Activated CD8-positive, alpha-beta T cell treated with anti-CD3 and anti-CD28 coated beads for 36 hours (primary cell): ENCODE data around the gene TBATA. TPM values are rescaled to one million over a fixed set of nuclear protein-coding genes. Genes with fewer than 3 reads are reported as not detected.

Experiments used
- ATAC-seq: fragments of 200-7000 bp; cut with Tn5 transposase; one replicate; pipeline ENCODE4 v1.10.0; 2021; ENCODE audit warnings: mild to moderate bottlenecking, moderate library complexity
- CTCF ChIA-PET: fragments of 350-600 bp; sonication (Branson Sonifier 250); formaldehyde crosslinking; loops from one replicate; lab custom pipeline; 2021; ENCODE audit warnings: antibody characterized with exemption; lab: Charles Lee
- POLR2A ChIA-PET: fragments of 350-600 bp; sonication (Branson Sonifier 250); formaldehyde crosslinking; loops from one replicate; lab custom pipeline; 2021; ENCODE audit warnings: antibody characterized with exemption; lab: Charles Lee
- DNase-seq: peaks from one replicate; pipeline ENCODE4 v3.0.0-alpha.2; 2020
- H3K27ac Mint-ChIP-seq: one replicate; pipeline ENCODE4 v1.8.0; 2021; ENCODE audit warnings: mild to moderate bottlenecking, mixed read lengths
- H3K27me3 Mint-ChIP-seq: one replicate; pipeline ENCODE4 v1.8.0; 2021; ENCODE audit warnings: mixed read lengths
- H3K36me3 Mint-ChIP-seq: one replicate; pipeline ENCODE4 v1.8.0; 2021; ENCODE audit warnings: low read depth, mixed read lengths
- H3K4me1 Mint-ChIP-seq: one replicate; pipeline ENCODE4 v1.8.0; 2021; ENCODE audit warnings: low read depth, mixed read lengths
- H3K4me3 Mint-ChIP-seq: one replicate; pipeline ENCODE4 v1.8.0; 2021; ENCODE audit warnings: mild to moderate bottlenecking, moderate library complexity, mixed read lengths
- H3K9me3 Mint-ChIP-seq: one replicate; pipeline ENCODE4 v1.8.0; 2021; ENCODE audit warnings: mixed read lengths
- intact Hi-C: fragments of 100-400 bp; cut with micrococcal nuclease; formaldehyde crosslinking; loops from one replicate; pipeline ENCODE4 v1.10.0; 2022
- total RNA-seq, 2 experiments: library from RNA; stranded (reverse); gene quantifications; one replicate each; pipeline ENCODE4 v1.2.3, GENCODE V29; 2021
- TF ChIP-seq, protein P1 (sequence below): fragments of 200-600 bp; IDR thresholded peaks from one replicate; pipeline ENCODE4 v1.8.0; 2022; ENCODE audit warnings: antibody characterized with exemption, mild to moderate bottlenecking

TBATA gene
- total RNA-seq, 2 experiments from 2014 or later: not detected

DNA sequence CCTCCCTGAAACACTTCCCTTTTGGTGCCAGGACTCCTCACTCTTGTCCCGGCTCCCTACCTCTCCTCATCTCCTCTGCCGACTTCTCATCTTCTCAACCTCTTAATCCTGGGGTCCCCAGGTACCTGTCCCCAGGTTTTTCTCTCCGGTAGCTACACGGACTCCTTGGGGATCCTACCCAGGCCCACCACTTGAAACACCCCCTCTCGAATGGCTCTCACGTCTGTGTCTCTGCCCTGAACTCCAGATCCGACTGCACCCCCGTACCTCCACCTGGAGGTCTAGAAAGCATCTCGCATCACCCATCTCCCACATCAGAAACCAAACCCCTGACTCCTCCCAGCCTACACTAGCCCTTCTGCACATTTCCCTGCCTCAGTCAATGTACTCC, 4.8 kb downstream of the TBATA start:
- Mint-ChIP-seq H3K27me3 (no peaks in the 10 kb centered on the region), H3K4me3 (no peak overlapping the region), H3K27ac (no peak overlapping the region), H3K4me1 (no peaks in the 10 kb centered on the region), H3K9me3 (no peaks in the 10 kb centered on the region), H3K36me3 (no peaks in the 10 kb centered on the region)
- ATAC-seq (no peak), DNase-seq (no peak)
- TF ChIP-seq, protein P1, sequence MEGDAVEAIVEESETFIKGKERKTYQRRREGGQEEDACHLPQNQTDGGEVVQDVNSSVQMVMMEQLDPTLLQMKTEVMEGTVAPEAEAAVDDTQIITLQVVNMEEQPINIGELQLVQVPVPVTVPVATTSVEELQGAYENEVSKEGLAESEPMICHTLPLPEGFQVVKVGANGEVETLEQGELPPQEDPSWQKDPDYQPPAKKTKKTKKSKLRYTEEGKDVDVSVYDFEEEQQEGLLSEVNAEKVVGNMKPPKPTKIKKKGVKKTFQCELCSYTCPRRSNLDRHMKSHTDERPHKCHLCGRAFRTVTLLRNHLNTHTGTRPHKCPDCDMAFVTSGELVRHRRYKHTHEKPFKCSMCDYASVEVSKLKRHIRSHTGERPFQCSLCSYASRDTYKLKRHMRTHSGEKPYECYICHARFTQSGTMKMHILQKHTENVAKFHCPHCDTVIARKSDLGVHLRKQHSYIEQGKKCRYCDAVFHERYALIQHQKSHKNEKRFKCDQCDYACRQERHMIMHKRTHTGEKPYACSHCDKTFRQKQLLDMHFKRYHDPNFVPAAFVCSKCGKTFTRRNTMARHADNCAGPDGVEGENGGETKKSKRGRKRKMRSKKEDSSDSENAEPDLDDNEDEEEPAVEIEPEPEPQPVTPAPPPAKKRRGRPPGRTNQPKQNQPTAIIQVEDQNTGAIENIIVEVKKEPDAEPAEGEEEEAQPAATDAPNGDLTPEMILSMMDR: no peak
- CTCF ChIA-PET: no interaction called here
- intact Hi-C loops: no loop called here
- POLR2A ChIA-PET: no interaction called here

DNA sequence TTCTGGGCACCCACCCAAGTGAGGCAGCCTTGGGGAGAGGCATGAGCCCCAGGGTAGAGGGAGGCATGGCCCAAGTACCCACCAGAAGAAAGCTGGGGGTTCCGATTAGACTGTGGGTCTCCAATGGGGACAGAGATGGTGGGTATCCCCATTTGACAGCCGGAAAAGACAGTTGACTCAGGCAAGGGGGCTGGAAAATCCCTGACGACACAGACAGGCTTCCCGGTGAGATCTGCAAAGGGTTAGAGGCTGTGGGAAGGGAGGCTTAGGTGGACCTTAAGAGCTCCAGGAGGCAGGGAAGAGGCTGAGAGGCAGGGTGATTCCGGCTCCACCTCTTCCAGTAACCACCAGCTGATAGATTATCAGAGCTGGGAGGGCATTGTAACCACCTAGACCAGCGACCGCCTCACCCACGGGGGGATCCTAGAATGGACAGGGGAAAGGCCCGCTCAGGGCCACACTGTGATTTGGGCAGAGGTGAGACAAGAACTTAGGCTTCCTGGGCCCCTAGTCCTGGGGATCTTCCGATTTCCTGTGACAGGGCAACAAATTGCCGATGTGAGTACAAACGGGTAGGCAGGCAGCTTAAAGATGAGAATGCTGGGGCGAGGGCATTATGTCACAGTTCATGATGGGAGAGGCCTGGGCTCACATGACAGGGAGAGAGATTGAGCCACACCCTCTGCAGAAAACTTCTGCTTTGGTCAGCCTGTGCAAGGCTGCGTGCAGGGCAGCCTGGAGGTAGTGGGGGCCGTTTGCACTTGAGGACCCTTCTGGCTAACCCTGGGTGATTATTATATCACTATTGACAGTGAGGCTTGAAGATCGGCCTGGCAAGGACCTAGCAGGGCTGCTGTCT, 5.4 kb downstream of the TBATA start:
- DNase-seq (no peak), ATAC-seq (no peak)
- Mint-ChIP-seq H3K4me3 (no peak overlapping the region), H3K27ac (no peak overlapping the region), H3K36me3 (no peaks in the 10 kb centered on the region), H3K27me3 (no peaks in the 10 kb centered on the region), H3K4me1 (no peaks in the 10 kb centered on the region), H3K9me3 (no peaks in the 10 kb centered on the region)
- ChIA-PET POLR2A (no interaction called here), CTCF (no interaction called here)
- intact Hi-C loops: no loop called here
- TF ChIP-seq, protein P1: no peak

DNA sequence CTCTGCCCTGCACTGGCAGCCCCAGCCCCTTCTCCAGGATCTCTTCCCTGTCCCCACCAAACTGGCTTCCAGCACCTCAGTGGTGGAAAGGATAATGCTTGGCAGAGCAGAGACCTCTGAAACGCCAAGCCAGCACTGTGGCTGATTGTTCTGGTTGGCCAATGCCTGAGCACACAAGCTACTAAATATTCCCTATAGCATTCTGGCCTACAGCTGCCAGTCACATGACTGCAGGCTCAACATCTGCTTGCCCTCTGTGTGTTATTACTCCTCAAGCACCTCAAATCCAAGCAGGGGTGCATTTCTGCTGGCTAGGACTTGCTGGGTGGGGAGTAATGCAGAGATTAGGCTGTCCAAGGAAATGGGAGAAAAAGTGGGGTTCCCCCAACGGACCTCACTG, 6.1 kb downstream of the TBATA start:
- H3K27ac Mint-ChIP-seq: no peak overlapping the region
- ChIA-PET CTCF (no interaction called here), POLR2A (no interaction called here)
- no peak overlapping the region for H3K4me3 Mint-ChIP-seq
- intact Hi-C loops: no loop called here
- H3K9me3 Mint-ChIP-seq: no peaks in the 10 kb centered on the region
- TF ChIP-seq, protein P1: no peak
- no peak for DNase-seq
- H3K4me1 Mint-ChIP-seq: no peaks in the 10 kb centered on the region
- no peaks in the 10 kb centered on the region for H3K36me3 Mint-ChIP-seq
- ATAC-seq: no peak
- H3K27me3 Mint-ChIP-seq: no peaks in the 10 kb centered on the region

DNA sequence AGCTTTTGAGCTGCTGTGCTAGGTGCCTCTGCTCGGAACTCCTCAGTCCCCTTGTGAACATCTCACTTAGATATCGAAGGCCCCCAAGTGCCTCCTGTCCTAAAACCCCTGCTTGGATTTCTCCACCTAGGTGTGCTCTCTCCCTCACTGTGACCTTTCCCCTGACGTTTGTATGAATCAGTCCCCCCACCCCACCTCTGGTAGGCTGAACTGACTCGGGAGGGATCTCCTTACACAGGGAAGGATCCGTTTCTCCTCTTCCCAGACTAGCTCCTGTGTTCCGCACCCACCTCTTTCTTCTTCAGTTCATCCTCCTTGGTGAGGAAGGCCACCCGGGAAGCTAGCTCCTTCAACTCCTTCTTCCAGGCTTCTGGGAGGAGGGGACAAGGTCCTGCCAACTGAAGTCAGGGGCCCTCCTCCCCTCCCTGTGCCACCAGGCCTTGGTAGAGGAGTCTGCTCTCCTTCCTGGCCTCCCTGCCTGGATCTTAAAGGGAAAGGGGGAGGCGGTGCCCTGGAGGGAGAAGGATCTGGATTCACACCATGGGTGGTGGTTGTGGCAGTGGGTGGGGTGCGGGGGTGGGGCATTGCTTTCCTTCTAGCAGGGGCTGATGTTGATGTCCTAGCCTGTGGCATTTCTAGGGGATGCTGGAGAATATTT, 6.8 kb downstream of the TBATA start:
- no peak overlapping the region for H3K27ac Mint-ChIP-seq
- no peaks in the 10 kb centered on the region for H3K4me1 Mint-ChIP-seq
- intact Hi-C loops: no loop called here
- H3K9me3 Mint-ChIP-seq: no peaks in the 10 kb centered on the region
- ChIA-PET POLR2A (interaction anchor here (0.8 kb wide), 1 partner anchor 29 kb away, joined by 3 read pairs; no protein-coding TSS in a partner anchor), CTCF (no interaction called here)
- H3K36me3 Mint-ChIP-seq: no peaks in the 10 kb centered on the region
- no peak overlapping the region for H3K4me3 Mint-ChIP-seq
- ATAC-seq (no peak), DNase-seq (no peak)
- TF ChIP-seq, protein P1: no peak
- H3K27me3 Mint-ChIP-seq: no peaks in the 10 kb centered on the region
